OCI-LY3 (cell line): ENCODE data around the gene ELL3.

ENCODE experiments used
- H2AFZ ChIP-seq: fragments of 200-600, 300-600 bp; shearing (Covaris generic); 2 replicates; pipeline ENCODE4 v1.6.0; 2014; ENCODE audit warnings: antibody characterized with exemption, low read depth, low read length
- H3K27ac ChIP-seq: fragments of 200-600, 300-600 bp; sonication (generic); 2 replicates; pipeline ENCODE4 v1.5.1; 2014; ENCODE audit warnings: mild to moderate bottlenecking, low read length, moderate library complexity, mixed read lengths
- H3K27me3 ChIP-seq: fragments of 200-600, 300-600 bp; sonication (generic); 2 replicates; pipeline ENCODE4 v1.6.1; 2014; ENCODE audit warnings: low read depth, low read length, mixed read lengths
- H3K36me3 ChIP-seq: fragments of 200-600, 300-600 bp; sonication (generic); replicated peaks from 2 replicates; pipeline ENCODE3; 2014; ENCODE audit warnings: low read depth, low read length, mixed read lengths
- H3K4me1 ChIP-seq: fragments of 300-600, 200-600 bp; sonication (generic); 2 replicates; pipeline ENCODE4 v1.6.1; 2014; ENCODE audit warnings: low read length, mixed read lengths
- H3K4me2 ChIP-seq: fragments of 200-600, 300-600 bp; sonication (generic); 2 replicates; pipeline ENCODE4 v1.6.1; 2014; ENCODE audit warnings: low read length, mixed read lengths
- H3K4me3 ChIP-seq: fragments of 300-600, 200-600 bp; sonication (generic); 2 replicates; pipeline ENCODE4 v1.5.1; 2014; ENCODE audit warnings: antibody characterized with exemption, mild to moderate bottlenecking, low read length, moderate library complexity
- H3K79me2 ChIP-seq: fragments of 300-600, 200-600 bp; shearing (Covaris generic); 2 replicates; pipeline ENCODE4 v1.6.1; 2014; ENCODE audit warnings: mild to moderate bottlenecking, low read length, mixed read lengths
- H3K9ac ChIP-seq: fragments of 300-600, 200-600 bp; shearing (Covaris generic); 2 replicates; pipeline ENCODE4 v1.6.0; 2014; ENCODE audit warnings: mild to moderate bottlenecking, low read length, moderate library complexity
- H3K9me3 ChIP-seq: fragments of 200-600, 300-600 bp; shearing (Covaris generic); 2 replicates; pipeline ENCODE4 v1.6.1; 2014; ENCODE audit warnings: low read length, mixed read lengths; ENCODE audit not compliant: insufficient read depth
- H4K20me1 ChIP-seq: fragments of 200-600, 300-600 bp; sonication (generic); 2 replicates; pipeline ENCODE4 v1.6.1; 2016; ENCODE audit warnings: low read length, mixed read lengths; ENCODE audit not compliant: insufficient read depth
- EZH2phosphoT487 ChIP-seq: fragments of 200-600 bp; shearing (Covaris generic); IDR thresholded peaks from 2 replicates; pipeline ENCODE4 v1.6.1; 2018; ENCODE audit warnings: antibody characterized with exemption, mixed run types, low read depth
- TF ChIP-seq, protein P1 (sequence below): fragments of 200-600, 300-600 bp; sonication (generic); IDR thresholded peaks from 2 replicates; pipeline ENCODE4 v1.5.1; 2014; ENCODE audit warnings: antibody characterized with exemption, low read length, low read depth

The ELL3 gene

DNA sequence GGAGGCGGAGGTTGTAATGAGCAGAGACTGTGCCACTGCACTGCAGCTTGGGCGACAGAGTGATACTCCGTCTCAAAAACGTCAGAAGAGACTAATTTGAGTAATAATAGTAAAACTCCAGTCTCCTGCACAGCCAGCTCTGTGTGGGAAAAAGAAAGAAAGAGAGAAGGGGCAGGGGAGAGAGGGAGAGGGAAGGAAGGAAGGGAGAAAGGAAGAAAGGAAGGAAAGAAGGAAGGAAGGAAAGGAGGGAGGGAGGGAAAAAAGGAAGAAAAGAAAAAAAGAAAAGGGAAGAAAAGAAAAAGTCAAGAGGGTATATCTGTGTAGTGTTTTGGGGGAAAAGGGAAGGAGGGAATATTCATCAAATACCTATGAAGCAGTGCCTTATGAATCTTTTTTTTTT, 53.6 kb downstream of the ELL3 start:
- no peaks in the 10 kb centered on the region for H4K20me1 ChIP-seq

More for the DNA sequence above, 53.6 kb downstream of the ELL3 start:
- H3K27ac ChIP-seq: no peak overlapping the region
- no peaks in the 10 kb centered on the region for H3K79me2 ChIP-seq
- no peak overlapping the region for H2AFZ ChIP-seq
- no peak overlapping the region for H3K9ac ChIP-seq
- H3K4me2 ChIP-seq: no peak overlapping the region
- TF ChIP-seq, protein P1, sequence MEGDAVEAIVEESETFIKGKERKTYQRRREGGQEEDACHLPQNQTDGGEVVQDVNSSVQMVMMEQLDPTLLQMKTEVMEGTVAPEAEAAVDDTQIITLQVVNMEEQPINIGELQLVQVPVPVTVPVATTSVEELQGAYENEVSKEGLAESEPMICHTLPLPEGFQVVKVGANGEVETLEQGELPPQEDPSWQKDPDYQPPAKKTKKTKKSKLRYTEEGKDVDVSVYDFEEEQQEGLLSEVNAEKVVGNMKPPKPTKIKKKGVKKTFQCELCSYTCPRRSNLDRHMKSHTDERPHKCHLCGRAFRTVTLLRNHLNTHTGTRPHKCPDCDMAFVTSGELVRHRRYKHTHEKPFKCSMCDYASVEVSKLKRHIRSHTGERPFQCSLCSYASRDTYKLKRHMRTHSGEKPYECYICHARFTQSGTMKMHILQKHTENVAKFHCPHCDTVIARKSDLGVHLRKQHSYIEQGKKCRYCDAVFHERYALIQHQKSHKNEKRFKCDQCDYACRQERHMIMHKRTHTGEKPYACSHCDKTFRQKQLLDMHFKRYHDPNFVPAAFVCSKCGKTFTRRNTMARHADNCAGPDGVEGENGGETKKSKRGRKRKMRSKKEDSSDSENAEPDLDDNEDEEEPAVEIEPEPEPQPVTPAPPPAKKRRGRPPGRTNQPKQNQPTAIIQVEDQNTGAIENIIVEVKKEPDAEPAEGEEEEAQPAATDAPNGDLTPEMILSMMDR: no peak
- no peak for TF ChIP-seq EZH2phosphoT487
- no peaks in the 10 kb centered on the region for H3K9me3 ChIP-seq
- H3K36me3 ChIP-seq: no peaks in the 10 kb centered on the region
- no peaks in the 10 kb centered on the region for H3K27me3 ChIP-seq
- no peak overlapping the region for H3K4me3 ChIP-seq
- H3K4me1 ChIP-seq: no peaks in the 10 kb centered on the region
